Esophagus squamous epithelium (tissue), 4 donors: ENCODE data around the gene HIVEP1.

Experiments used
- CTCF ChIP-seq, 6 experiments: fragments of 450-650 bp in 4 of 6; fragments of 200-600 bp in 2 of 6; sonication (generic) in 2 of 6; IDR thresholded peaks; one replicate each; pipeline ENCODE4 v1.5.1; 2016 to 2019; ENCODE audit warnings: antibody characterized with exemption in 6 of 6, mild to moderate bottlenecking in 4 of 6, moderate library complexity in 4 of 6
- POLR2A ChIP-seq, 4 donors: fragments of 450-650 bp; IDR thresholded peaks; one replicate each; pipeline ENCODE4 v1.6.1; 2017; ENCODE audit warnings: antibody characterized with exemption in 4 of 4, mild to moderate bottlenecking in 4 of 4, moderate library complexity in 3 of 4

- TF ChIP-seq POLR2A (IDR thresholded peaks at IDR 0.05) = no peak
- no peak for TF ChIP-seq CTCF (IDR thresholded peaks at IDR 0.05)
Observed at GRCh38 chr6:12078014-12078413, 65.9 kb downstream of the HIVEP1 start.
